ENCODE data around the gene ASB2.

The ASB2 gene

GRCh38 chr14:93974833-93975232 lies 1.5 kb downstream of the ASB2 start:
- DNase-seq, result no peak
- no peak for TF ChIP-seq CTCF (IDR thresholded peaks at IDR 0.05; ENCODE audit: low read depth, low read length)
- Histone ChIP-seq H3K27me3 (ENCODE audit: insufficient read depth, low read depth, severe bottlenecking) (peaks cover 57% of the 10 kb centered on the region), H3K9me3 (ENCODE audit: severe bottlenecking) (no peaks in the 10 kb centered on the region), H3K36me3 (no peaks in the 10 kb centered on the region), H3K4me3 (ENCODE audit: low read depth, low read length) (no peak overlapping the region), H3K27ac (no peak overlapping the region)

GRCh38 chr14:93974299-93974698 lies 2.1 kb downstream of the ASB2 start:
- TF ChIP-seq CTCF (IDR thresholded peaks at IDR 0.05; ENCODE audit: low read depth, low read length), result no peak

DNA sequence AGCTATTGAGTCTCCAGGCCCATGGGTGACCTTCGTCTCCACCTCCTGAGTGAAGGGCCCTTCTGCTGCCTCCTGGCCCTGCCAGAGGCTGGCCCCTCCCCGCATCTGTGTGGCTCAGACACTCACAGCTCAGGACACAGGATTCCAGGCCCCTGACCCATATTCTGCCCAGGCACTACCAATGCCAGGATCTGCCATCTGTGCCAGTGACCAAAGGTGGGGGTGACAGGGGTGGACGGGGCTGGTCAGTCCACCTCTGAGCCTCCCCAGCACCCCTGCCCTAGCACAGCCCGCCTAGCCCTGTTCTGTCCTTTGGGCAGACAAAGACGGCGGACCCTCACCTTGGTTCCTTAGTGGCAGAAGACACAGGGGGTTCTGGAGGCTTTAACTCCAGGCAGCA lies 2.8 kb downstream of the ASB2 start:
- Histone ChIP-seq H3K27ac (no peak overlapping the region), H3K9me3 (ENCODE audit: severe bottlenecking) (no peaks in the 10 kb centered on the region), H3K27me3 (ENCODE audit: insufficient read depth, low read depth, severe bottlenecking) (peaks cover 63% of the 10 kb centered on the region), H3K4me3 (ENCODE audit: low read depth, low read length) (no peak overlapping the region), H3K36me3 (no peaks in the 10 kb centered on the region)
- DNase-seq, result no peak
- TF ChIP-seq CTCF (IDR thresholded peaks at IDR 0.05; ENCODE audit: low read depth, low read length), result no peak

More at GRCh38 chr14:93974299-93974698, 2.1 kb downstream of the ASB2 start:
- Histone ChIP-seq H3K36me3 (no peaks in the 10 kb centered on the region), H3K9me3 (ENCODE audit: severe bottlenecking) (no peaks in the 10 kb centered on the region), H3K4me3 (ENCODE audit: low read depth, low read length) (no peak overlapping the region), H3K27ac (no peak overlapping the region), H3K27me3 (ENCODE audit: insufficient read depth, low read depth, severe bottlenecking) (peaks cover 61% of the 10 kb centered on the region)
- no peak for DNase-seq

- Histone ChIP-seq H3K36me3 (no peaks in the 10 kb centered on the region), H3K27me3 (ENCODE audit: insufficient read depth, low read depth, severe bottlenecking) (peaks cover 63% of the 10 kb centered on the region), H3K4me3 (ENCODE audit: low read depth, low read length) (no peak overlapping the region), H3K27ac (no peak overlapping the region), H3K9me3 (ENCODE audit: severe bottlenecking) (no peaks in the 10 kb centered on the region)
- no peak for TF ChIP-seq CTCF (IDR thresholded peaks at IDR 0.05; ENCODE audit: low read depth, low read length)
- DNase-seq, result no peak
Measured at GRCh38 chr14:93972618-93973205, 3.7 kb downstream of the ASB2 start.

- H3K9me3 ChIP-seq (ENCODE audit: severe bottlenecking), result no peaks in the 10 kb centered on the region
- no peaks in the 10 kb centered on the region for H3K36me3 ChIP-seq
- no peak overlapping the region for H3K27ac ChIP-seq
- DNase-seq, result no peak
- peaks cover 59% of the 10 kb centered on the region for H3K27me3 ChIP-seq (ENCODE audit: insufficient read depth, low read depth, severe bottlenecking)
- TF ChIP-seq CTCF (IDR thresholded peaks at IDR 0.05; ENCODE audit: low read depth, low read length), result no peak
- no peak overlapping the region for H3K4me3 ChIP-seq (ENCODE audit: low read depth, low read length)
Measured at GRCh38 chr14:93971635-93972027, 4.7 kb downstream of the ASB2 start.
